Measurements from ENCODE around the gene RACK1. TPM values are rescaled to one million over a fixed set of nuclear protein-coding genes. Genes with fewer than 3 reads are reported as not detected.
A peak's percentile ranks its signal among the peaks of the same experiment; 100 is the strongest.
"Not testable (repeated sequence)": the region's sequence is repeated elsewhere in the genome, so short reads cannot be mapped to it uniquely, and the experiment has no call there.

Gene RACK1
- 1,262 TPM for total RNA-seq
- long read RNA-seq, transcript RACK1-224 (8 exons, 1,150 nt): minor isoform, 11 of 2,774 reads
- long read RNA-seq, transcript RACK1-210 (8 exons, 1,098 nt): minor isoform, 35 of 2,774 reads
- long read RNA-seq, transcript RACK1-227 (8 exons, 1,403 nt): major isoform, 2,582 of 2,774 reads
- long read RNA-seq, transcript RACK1-230 (7 exons, 1,651 nt): minor isoform, 24 of 2,774 reads
- long read RNA-seq, partial matches to known transcripts: 39 of 2,774 reads
- long read RNA-seq, other reads (novel, unspliced or antisense): 72 of 2,774 reads

DNA sequence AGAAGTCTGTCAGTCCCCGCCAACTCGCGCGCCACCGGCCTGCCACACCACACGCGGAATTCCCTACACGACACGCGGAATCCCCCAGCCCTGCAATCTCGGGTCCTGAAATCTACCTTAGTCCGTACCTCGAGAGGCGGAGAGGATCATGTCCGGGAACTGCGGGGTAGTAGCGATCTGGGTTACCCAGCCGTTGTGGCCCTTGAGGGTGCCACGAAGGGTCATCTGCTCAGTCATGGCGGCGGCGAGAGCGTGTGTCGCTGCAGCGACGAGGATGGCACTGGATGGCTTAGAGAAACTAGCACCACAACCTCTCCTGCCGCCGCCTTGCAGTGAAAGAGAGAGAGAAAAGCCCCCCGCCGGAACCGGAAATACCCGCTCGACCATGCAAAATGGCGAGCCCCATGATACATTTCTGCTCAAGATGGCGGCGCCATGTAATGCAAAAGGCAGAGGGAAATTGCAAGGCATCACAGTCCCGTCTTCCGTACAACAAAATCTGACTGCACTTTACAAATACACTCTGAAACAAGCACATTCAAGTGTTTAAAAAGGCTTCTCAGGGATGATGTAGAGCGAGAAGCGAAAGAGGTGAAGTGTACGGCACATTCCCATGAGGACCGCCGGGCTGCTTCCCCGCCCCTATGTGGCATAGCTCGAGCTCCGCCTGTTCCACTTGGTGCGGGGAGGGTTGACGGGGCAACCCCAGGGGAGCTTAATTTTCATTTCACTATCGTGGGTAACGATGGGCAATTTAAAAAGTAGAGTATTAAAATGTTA lies at the start of gene RACK1:
TSS of gene RACK1 (minus strand) at position 343 of the 780 bp plus-strand sequence. CDS start at position 237, 106 bp downstream.
- DNase-seq (ENCODE audit: low spot score): peak; percentile 92

GRCh38 chr5:181287331-181287730 lies 43.6 kb upstream of the RACK1 start:
- not testable (repeated sequence) for DNase-seq (ENCODE audit: low spot score)

DNA sequence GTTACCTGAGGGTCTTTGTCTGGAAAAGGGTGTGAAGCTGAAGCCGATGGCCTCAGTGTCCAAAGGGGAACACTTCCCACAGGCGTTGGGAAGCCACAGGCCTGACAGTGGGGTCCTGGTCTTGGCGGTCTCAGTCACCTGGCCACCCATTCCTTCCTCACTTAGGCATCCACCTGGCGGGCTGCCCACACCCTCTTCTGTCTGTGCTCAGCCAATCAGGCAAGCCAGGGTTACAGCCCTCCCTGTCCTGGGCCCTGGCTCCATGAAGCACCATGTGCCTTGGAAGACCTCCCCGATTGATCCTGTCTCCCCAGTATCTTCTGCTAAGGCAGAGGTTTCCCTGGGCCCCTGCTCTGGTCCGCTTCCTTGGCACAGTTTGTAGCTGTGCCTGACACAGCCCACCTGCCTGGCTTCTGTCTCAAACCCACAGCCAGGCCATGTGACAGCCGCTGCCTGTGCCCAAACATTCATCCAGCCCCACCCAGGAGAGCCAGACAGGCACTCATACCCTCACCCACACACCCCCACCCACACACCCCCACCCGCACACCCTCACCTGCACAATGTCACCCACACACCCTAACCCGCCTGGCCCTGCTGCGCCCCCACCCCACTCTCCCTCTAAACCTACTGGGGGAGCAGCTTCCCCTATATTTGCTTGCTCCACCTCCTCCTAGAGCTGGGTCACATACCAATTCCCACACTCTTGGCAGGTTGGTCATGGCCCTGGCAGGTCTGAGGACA lies 42.4 kb upstream of the RACK1 start:
- DNase-seq (ENCODE audit: low spot score): not testable (repeated sequence)

DNA sequence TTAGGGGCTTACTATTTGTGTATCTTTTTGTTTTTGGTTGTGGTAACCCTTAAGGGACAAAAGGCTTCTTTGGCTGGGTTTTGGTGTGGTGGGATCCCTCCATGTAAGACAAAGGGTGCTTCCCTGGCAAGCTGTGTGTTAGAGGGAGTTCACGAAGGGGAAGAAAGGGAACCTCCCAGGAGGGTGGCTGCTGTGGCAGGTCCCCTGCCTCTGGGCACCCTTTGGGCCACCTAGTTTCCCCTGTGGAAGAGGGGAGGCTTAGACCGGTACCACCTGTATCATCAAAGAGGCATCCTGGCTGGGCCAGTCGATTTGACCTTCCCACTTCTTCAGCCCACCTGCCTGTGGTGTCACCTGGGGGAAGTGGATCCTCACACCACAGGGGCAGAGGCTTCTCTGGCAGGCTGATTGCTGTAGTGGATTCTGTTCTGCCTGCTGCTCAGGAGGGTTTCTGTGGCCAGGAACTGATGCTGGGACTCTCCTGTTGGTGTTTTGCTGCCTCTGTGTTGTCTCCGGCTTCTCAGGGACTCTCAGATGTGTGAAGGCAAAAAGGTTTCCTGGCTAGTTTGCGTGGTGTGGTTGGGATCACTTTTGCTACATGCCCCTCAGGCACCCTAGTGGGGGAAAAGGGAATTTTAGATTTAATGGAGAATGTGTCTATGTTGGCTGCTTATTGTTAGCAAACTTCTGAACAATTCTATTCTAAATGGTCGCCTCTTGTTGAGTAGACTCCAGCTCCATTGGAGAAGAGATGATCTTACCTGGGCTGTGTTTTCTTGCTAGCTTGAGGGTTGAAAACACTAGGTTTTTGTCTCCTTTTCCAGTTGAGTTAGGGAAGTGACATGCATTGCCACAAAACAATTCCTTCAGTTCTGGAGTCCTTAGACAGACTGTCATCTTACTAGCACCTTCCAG lies 40.4 kb upstream of the RACK1 start:
- DNase-seq (ENCODE audit: low spot score): not testable (repeated sequence)

DNA sequence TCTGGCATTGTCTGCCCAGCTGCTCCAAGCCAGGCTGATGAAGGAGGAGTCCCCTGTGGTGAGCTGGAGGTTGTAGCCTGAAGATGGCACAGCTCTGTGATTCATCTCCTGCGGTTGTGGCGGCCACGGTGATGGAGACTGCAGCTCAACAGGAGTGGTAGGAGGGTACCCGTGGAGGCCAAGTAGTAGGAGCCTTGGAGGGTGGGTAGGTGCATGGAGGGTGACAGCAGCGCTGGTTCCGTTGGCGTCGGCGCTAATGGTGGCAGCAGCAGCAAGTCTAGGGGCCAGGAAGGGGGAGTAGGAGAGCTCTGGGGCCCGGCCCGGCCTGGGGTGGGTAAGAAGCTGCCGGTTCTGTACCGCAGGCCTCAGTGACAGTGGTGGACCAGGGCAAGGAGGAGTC lies 39.6 kb upstream of the RACK1 start:
- no peak for DNase-seq (ENCODE audit: low spot score)

GRCh38 chr5:181282874-181283273 lies 39.2 kb upstream of the RACK1 start:
- DNase-seq (ENCODE audit: low spot score): no peak

GRCh38 chr5:181282415-181282814 lies 38.7 kb upstream of the RACK1 start:
- DNase-seq (ENCODE audit: low spot score): not testable (repeated sequence)

- DNase-seq (ENCODE audit: low spot score): no peak
Observed at GRCh38 chr5:181281984-181282316, 38.2 kb upstream of the RACK1 start.

- DNase-seq (ENCODE audit: low spot score): no peak
Observed at GRCh38 chr5:181281077-181281983, 37.6 kb upstream of the RACK1 start.

GRCh38 chr5:181280251-181280762 lies 36.6 kb upstream of the RACK1 start:
- no peak for DNase-seq (ENCODE audit: low spot score)

DNA sequence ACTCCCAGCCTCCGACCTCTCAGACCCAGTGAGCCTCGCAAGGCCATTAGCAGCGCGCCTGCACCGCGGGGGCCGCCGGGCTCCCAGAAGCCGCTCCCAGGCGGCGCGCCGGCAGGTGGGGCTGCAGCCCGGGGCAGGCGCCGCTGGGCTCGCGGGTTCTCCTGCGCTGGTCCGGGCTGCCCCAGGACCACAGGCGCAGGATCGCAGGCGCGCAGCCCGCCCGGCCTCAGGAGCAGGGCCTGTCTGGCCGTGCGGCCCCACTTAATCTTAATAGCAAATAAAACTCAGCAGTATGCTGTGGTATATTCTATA lies 29.7 kb upstream of the RACK1 start:
- not testable (repeated sequence) for DNase-seq (ENCODE audit: low spot score)

DNA sequence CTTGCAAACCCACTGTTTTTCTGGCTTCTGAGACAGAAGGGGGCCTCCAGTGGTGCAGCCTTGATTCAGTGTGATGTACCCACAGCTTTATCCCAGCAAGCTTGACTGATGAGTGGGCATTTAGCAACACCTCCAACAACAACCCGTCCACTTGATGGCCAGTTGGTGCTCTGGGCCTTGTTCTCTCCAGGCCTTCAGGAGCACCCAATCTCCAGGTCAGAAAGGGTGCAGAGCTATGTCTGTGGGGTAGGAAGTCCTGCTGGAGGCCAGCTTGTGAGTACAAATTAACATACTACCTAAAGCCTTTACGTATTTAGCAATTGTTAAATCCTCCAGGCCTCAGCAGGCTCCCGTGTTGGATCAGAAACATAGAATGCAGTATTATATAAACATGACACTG lies 27.4 kb upstream of the RACK1 start:
- no peak for DNase-seq (ENCODE audit: low spot score)

GRCh38 chr5:181267907-181268306 lies 24.2 kb upstream of the RACK1 start:
- DNase-seq (ENCODE audit: low spot score): not testable (repeated sequence)

DNA sequence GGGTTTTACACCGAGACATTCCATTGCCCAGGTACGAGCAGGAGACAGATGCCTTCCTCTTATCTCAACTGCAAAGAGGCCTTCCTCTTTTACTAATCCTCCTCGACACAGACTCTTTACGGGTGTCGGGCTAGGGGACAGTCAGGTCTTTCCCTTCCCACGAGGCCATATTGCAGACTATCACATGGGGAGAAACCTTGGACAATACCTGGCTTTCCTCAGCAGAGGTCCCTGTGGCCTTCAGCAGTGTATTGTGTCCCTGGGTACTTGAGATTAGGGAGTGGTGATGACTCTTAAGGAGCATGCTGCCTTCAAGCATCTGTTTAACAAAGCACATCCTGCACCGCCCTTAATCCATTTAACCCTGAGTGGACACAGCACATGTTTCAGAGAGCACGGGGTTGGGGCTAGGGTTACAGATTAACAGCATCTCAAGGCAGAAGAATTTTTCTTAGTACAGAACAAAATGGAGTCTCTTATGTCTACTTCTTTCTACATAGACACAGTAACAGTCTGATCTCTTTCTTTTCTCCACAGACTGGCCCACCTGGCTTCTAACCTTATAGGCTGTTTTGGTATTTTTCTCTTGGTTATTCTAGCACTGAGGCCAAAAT lies 23.7 kb upstream of the RACK1 start:
- not testable (repeated sequence) for DNase-seq (ENCODE audit: low spot score)

- DNase-seq (ENCODE audit: low spot score): no peak
Observed at GRCh38 chr5:181265092-181265671, 21.5 kb upstream of the RACK1 start.

DNA sequence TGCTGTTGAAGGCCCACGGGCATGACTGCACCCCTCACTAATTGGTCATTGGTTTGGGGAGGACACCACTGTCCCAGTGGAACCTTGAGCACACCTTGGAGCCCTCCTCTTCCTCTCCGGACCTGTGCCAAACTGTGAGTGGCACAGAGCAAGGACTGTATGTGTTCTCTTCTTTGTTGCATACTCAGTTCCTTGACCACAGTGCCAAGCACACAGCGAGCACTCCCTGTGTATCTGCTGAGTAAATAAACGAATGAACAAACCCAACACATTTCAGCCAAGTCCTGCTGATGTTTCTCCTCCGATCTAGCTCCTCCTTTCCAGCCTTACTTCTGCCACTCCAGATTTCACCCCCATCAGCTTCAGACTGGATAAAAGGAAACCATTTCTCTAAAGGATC lies 19.9 kb upstream of the RACK1 start:
- peak; percentile 22 for DNase-seq (ENCODE audit: low spot score)

DNA sequence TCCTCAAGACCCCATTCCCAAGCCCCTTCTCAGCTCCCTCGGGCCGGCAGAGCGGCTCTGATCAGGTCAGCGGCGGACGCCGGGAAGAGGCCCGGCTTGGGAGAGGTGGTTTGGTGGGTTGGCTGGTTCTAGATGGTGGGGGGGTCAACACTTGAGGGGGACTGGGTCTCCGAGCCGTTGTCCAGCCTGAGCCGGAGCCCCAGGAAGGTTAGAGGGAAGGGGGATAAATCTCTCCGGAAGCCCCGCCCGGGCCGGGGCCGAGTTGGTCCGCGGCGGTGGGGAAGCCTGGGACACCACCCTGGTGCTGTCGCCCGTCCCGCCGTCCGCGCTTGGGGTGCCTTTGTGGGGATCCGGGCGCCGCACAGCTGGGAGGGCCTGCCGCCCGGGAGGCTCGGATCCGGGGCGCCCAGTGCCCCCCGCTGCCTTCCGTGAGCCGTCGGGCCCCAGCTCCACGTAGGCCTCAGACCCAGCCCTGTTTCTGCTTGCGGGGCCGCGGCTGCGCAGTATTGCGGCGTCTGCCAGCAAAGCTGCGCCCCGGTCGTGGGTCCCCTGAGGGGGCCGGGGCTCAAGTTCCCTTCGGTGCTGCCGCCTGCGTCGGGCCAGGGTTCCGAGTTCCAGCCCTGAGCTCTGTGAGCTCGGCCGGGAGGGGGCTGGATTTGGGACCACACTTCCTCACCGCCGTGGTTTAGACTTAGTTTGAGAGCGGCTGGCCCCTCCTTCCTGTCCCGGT lies 17.8 kb upstream of the RACK1 start:
- DNase-seq (ENCODE audit: low spot score): no peak

DNA sequence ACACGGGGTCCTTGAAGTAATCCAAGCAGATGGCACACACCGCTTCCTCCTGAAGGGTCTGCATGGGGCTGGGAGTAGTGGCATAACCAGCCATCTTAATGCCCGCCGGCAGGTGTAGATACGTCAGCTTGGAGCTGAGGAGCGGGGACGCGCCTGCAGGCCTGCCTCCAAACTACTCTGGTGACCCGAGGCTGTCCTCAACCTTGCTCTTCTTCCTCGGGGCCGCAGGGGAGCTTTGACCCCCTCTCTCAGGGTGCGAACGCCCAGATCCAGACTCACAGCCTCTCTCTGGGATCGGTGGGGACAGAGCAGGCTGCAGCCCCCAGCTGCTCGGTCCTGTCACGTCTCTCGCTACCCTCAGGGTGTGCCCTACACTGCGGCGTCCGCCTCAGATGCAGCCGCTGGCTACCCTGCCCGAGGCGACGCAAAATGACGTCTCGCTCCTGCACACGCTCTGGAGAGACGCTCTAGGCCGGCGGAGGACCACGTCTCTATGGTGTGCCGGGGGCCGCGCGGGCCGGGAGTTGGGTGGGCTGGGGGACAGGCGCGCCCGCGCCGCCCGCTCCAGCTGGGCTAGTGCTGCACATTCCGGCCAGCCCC lies 17.1 kb upstream of the RACK1 start, which contains the start of gene TRIM52:
TSS of gene TRIM52 (minus strand) at position 424 of the 600 bp plus-strand sequence. CDS start at position 94, 330 bp downstream.
- peak; percentile 95 for DNase-seq (ENCODE audit: low spot score)

Measured in mesenteric fat pad (tissue), 1 donor.